SW480 (cell line): ENCODE measurements around the gene SMYD3.
"Not testable (repeated sequence)": the region's sequence is repeated elsewhere in the genome, so short reads cannot be mapped to it uniquely, and the experiment has no call there.

Source experiments
- DNase-seq: peaks from one replicate; pipeline ENCODE4 v3.0.0-alpha.2; 2016; ENCODE audit warnings: low spot score

Gene SMYD3

GRCh38 chr1:245800901-245801605 lies 706.0 kb downstream of the SMYD3 start:
- DNase-seq, result no peak

GRCh38 chr1:245798349-245798711 lies 708.7 kb downstream of the SMYD3 start:
- no peak for DNase-seq

GRCh38 chr1:245797592-245798348 lies 709.3 kb downstream of the SMYD3 start:
- no peak for DNase-seq

- DNase-seq, result no peak
Measured at GRCh38 chr1:245791410-245792312, 715.4 kb downstream of the SMYD3 start.

- no peak for DNase-seq
Measured at GRCh38 chr1:245790441-245790840, 716.6 kb downstream of the SMYD3 start.

GRCh38 chr1:245788886-245789285 lies 718.2 kb downstream of the SMYD3 start:
- no peak for DNase-seq

GRCh38 chr1:245788269-245788668 lies 718.8 kb downstream of the SMYD3 start:
- DNase-seq, result peak; percentile 58

- no peak for DNase-seq
Measured at GRCh38 chr1:245786948-245787347, 720.1 kb downstream of the SMYD3 start.

GRCh38 chr1:245779797-245780755 lies 727.0 kb downstream of the SMYD3 start:
- no peak for DNase-seq

- no peak for DNase-seq
Measured at GRCh38 chr1:245777752-245778151, 729.3 kb downstream of the SMYD3 start.

GRCh38 chr1:245776694-245777332 lies 730.3 kb downstream of the SMYD3 start:
- DNase-seq, result no peak

- DNase-seq, result no peak
Measured at GRCh38 chr1:245776139-245776538, 730.9 kb downstream of the SMYD3 start.

GRCh38 chr1:245774931-245775330 lies 732.1 kb downstream of the SMYD3 start:
- not testable (repeated sequence) for DNase-seq

GRCh38 chr1:245774196-245774595 lies 732.9 kb downstream of the SMYD3 start:
- DNase-seq, result no peak

- DNase-seq, result no peak
Measured at GRCh38 chr1:245773344-245773743, 733.7 kb downstream of the SMYD3 start.

GRCh38 chr1:245772739-245773138 lies 734.3 kb downstream of the SMYD3 start:
- no peak for DNase-seq

- DNase-seq, result no peak
Measured at GRCh38 chr1:245772325-245772724, 734.8 kb downstream of the SMYD3 start.

GRCh38 chr1:245771511-245772281 lies 735.4 kb downstream of the SMYD3 start:
- DNase-seq, result no peak

- DNase-seq, result no peak
Measured at GRCh38 chr1:245770156-245770555, 736.9 kb downstream of the SMYD3 start.

GRCh38 chr1:245768596-245768995 lies 738.5 kb downstream of the SMYD3 start:
- no peak for DNase-seq
